ENCODE data around the gene SAMD11. TPM values are rescaled to one million over a fixed set of nuclear protein-coding genes. Genes with fewer than 3 reads are reported as not detected.

The SAMD11 gene
- total and polyA plus RNA-seq, 8 donors = 3.5 to 23.3 (median 4.6) TPM; not detected in 1

GRCh38 chr1:914131-914890 lies 9.4 kb upstream of the SAMD11 start:
- Histone ChIP-seq H3K27ac (no peak overlapping the region), H3K4me1 (peaks cover 26 to 43% (median 38%) of the 10 kb centered on the region in 4 donors), H3K4me3 (no peak overlapping the region), H3K36me3 (no peaks in the 10 kb centered on the region), H3K27me3 (peaks cover 0 to 92% (median 13%) of the 10 kb centered on the region in 3 donors), H3K9me3 (no peaks in the 10 kb centered on the region)
- 83 to 88% (median 87%) methylated on average over 10 to 21 of the region's 21 CpGs for WGBS, 5 donors
- intact Hi-C loops (cut with DNase I; ENCODE audit: low total_unique reads) = no loop called here
- TF ChIP-seq EP300 (IDR thresholded peaks at IDR 0.05) (no peak), POLR2AphosphoS5 (IDR thresholded peaks at IDR 0.05) (no peak), CTCF (IDR thresholded peaks at IDR 0.05) (no peak), POLR2A (IDR thresholded peaks at IDR 0.05) (no peak)
- DNase-seq = peak in 1 of 2 donors; percentile 7

DNA sequence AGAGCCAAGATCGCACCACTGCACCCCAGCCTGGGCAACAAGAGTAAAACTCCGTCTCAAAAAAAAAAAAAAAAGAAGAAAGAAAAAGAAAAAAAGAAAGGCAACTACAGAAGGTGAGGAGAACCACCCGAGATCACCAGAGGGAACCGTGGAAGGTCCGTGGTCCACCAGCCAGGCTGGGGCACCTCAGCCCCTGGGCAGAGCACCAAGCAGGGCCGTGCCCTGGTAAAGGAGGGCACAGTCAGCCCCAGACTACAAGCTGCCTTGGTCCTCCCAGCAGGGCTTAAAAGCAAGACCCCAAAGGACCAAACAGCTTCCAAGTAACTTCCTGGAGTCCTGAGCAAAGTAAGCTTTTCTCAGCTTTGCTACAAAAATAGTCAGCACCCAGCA lies 8.8 kb upstream of the SAMD11 start:
- WGBS, 5 donors = 76 to 86% (median 82%) methylated on average over 5 to 6 of the region's 6 CpGs
- intact Hi-C loops (cut with DNase I; ENCODE audit: low total_unique reads) = no loop called here
- no peaks in the 10 kb centered on the region for H3K9me3 ChIP-seq
- H3K4me1 ChIP-seq = peaks cover 27 to 44% (median 38%) of the 10 kb centered on the region in 4 donors
- H3K4me3 ChIP-seq = no peak overlapping the region
- H3K36me3 ChIP-seq = no peaks in the 10 kb centered on the region
- no peak overlapping the region for H3K27ac ChIP-seq
- H3K27me3 ChIP-seq = peaks cover 0 to 94% (median 16%) of the 10 kb centered on the region in 3 donors
- TF ChIP-seq POLR2A (IDR thresholded peaks at IDR 0.05) = no peak
- no peak for TF ChIP-seq EP300 (IDR thresholded peaks at IDR 0.05)
- no peak for TF ChIP-seq POLR2AphosphoS5 (IDR thresholded peaks at IDR 0.05)
- TF ChIP-seq CTCF (IDR thresholded peaks at IDR 0.05) = no peak
- no peak for DNase-seq

DNA sequence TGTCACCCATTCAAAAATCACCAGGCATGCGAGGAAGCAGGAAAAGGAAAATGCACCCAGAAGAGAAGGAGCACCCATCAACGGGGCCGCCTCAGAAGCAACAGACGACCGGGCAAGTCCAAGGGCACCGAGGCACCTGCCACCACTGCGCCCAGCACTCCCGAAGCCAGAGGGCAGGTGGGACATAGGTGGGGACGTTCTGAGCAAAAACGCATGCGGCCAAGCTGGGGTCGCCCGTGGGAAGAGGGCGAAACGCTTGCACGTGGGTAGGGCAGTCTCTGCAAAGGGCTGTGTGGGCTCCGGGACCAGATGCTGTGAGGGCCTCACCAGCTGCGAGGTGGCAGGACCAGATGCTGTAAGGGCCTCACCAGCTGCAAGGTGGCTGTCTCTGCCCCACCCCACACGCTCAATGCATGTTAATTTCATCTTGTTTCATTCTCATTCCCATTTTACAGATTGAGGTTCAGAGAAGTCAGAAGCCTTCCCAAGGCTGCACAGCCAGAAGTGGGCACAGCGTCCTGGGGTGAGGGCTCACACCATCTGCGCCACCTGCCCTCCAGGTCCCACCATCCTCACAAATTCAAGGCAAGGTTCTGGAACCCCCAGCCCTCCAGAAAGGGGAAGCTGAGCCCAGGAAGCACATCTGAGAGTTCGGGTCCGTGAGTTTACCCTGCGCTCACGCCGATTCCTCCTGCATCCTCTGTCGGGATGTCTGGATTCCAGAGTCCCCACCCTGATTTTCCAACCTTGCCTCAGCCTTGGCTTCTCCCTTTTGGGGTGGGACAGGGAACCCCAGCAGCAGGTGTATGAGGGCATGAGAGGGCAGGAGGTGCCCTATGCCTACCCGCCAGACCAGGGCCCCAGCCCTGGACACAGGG lies 8.2 kb upstream of the SAMD11 start:
- no peak for TF ChIP-seq CTCF (IDR thresholded peaks at IDR 0.05)
- TF ChIP-seq POLR2A (IDR thresholded peaks at IDR 0.05) = no peak
- TF ChIP-seq POLR2AphosphoS5 (IDR thresholded peaks at IDR 0.05) = no peak
- TF ChIP-seq EP300 (IDR thresholded peaks at IDR 0.05) = no peak
- peaks cover 0 to 94% (median 16%) of the 10 kb centered on the region in 3 donors for H3K27me3 ChIP-seq
- intact Hi-C loops (cut with DNase I; ENCODE audit: low total_unique reads) = no loop called here
- no peak overlapping the region for H3K4me3 ChIP-seq
- no peak overlapping the region for H3K27ac ChIP-seq
- WGBS, 5 donors = 81 to 86% (median 85%) methylated on average over 27 to 28 of the region's 28 CpGs
- no peaks in the 10 kb centered on the region for H3K36me3 ChIP-seq
- peaks cover 27 to 44% (median 38%) of the 10 kb centered on the region in 4 donors for H3K4me1 ChIP-seq
- H3K9me3 ChIP-seq = no peaks in the 10 kb centered on the region
- DNase-seq = no peak
